ENCODE data around the gene NR3C2.

GRCh38 chr4:148226341-148226740 is 215.9 kb downstream of the NR3C2 start:
- no peak for TF ChIP-seq POLR2AphosphoS5 (IDR thresholded peaks at IDR 0.05; ENCODE audit: low read depth, low read length)
- no peak for TF ChIP-seq POLR2A (IDR thresholded peaks at IDR 0.05; ENCODE audit: borderline replicate concordance, extremely low read depth, insufficient read depth, insufficient read length)
- no peak for TF ChIP-seq MAX (IDR thresholded peaks at IDR 0.05)
- TF ChIP-seq CTCF (IDR thresholded peaks at IDR 0.05 in 2 of 3, conservative IDR thresholded peaks at IDR 0.05 in 1 of 3; ENCODE audit: borderline replicate concordance in 1 of 3, insufficient read depth in 1 of 3, low read depth in 2 of 3, low read length in 2 of 3) = no peak
